Progenitor cell of endocrine pancreas (in vitro differentiated cells): ENCODE measurements around the gene C2CD2L. TPM values are rescaled to one million over a fixed set of nuclear protein-coding genes. Genes with fewer than 3 reads are reported as not detected.

Source experiments
- DNase-seq: peaks from one replicate; pipeline ENCODE4 v3.0.0; 2021; ENCODE audit warnings: low spot score; ENCODE audit not compliant: unreplicated experiment
- H3K27ac Mint-ChIP-seq: 2 replicates; pipeline ENCODE4 v1.8.0; 2021; ENCODE audit warnings: mild to moderate bottlenecking, moderate library complexity, mixed read lengths
- H3K27me3 Mint-ChIP-seq: 2 replicates; pipeline ENCODE4 v1.8.0; 2021; ENCODE audit warnings: mixed read lengths
- H3K36me3 Mint-ChIP-seq: 2 replicates; pipeline ENCODE4 v1.8.0; 2022; ENCODE audit warnings: mixed read lengths; ENCODE audit not compliant: insufficient read depth
- H3K4me1 Mint-ChIP-seq: 2 replicates; pipeline ENCODE4 v1.8.0; 2021; ENCODE audit warnings: low read depth, mixed read lengths
- H3K4me3 Mint-ChIP-seq: 2 replicates; pipeline ENCODE4 v1.8.0; 2021; ENCODE audit warnings: low read depth, mild to moderate bottlenecking, moderate library complexity, mixed read lengths
- H3K9me3 Mint-ChIP-seq: 2 replicates; pipeline ENCODE4 v1.8.0; 2021; ENCODE audit warnings: low read depth, mixed read lengths
- total RNA-seq: library from RNA; stranded (reverse); gene quantifications from 2 replicates; pipeline ENCODE4 v1.2.1, GENCODE V29; 2021
- TF ChIP-seq, protein P1 (sequence below): fragments of 200-600 bp; sonication (generic); IDR thresholded peaks from one replicate; pipeline ENCODE4 v1.5.0; 2021; ENCODE audit warnings: antibody characterized with exemption, mild to moderate bottlenecking; ENCODE audit not compliant: unreplicated experiment

C2CD2L gene
- total RNA-seq, 1 donor from 2014 or later = 7.3 TPM

DNA sequence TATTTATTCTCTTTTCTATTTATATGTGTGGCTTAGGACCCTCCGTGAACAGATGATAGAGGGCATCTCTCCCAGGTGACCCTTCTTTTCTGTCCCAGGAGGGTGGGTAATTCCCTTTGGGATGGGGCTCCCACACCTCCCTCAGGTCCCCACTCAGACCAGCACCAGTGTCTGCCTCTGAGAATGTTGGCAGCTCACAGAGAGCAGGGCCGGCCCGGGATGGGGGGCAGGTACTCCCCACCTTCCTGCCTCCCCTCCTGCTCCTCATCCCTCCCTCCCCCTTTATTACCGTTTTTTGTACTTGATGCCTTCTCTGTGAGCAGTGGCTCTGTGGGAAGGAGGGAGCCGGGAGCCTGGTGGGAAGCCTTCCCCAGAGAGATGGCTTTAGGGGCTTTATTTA is 9.5 kb downstream of the C2CD2L start:
- no peaks in the 10 kb centered on the region for H3K27me3 Mint-ChIP-seq
- no peak overlapping the region for H3K4me3 Mint-ChIP-seq
- DNase-seq = no peak
- no peaks in the 10 kb centered on the region for H3K9me3 Mint-ChIP-seq
- no peak overlapping the region for H3K27ac Mint-ChIP-seq
- peaks cover 10% of the 10 kb centered on the region for H3K4me1 Mint-ChIP-seq
- TF ChIP-seq, protein P1, sequence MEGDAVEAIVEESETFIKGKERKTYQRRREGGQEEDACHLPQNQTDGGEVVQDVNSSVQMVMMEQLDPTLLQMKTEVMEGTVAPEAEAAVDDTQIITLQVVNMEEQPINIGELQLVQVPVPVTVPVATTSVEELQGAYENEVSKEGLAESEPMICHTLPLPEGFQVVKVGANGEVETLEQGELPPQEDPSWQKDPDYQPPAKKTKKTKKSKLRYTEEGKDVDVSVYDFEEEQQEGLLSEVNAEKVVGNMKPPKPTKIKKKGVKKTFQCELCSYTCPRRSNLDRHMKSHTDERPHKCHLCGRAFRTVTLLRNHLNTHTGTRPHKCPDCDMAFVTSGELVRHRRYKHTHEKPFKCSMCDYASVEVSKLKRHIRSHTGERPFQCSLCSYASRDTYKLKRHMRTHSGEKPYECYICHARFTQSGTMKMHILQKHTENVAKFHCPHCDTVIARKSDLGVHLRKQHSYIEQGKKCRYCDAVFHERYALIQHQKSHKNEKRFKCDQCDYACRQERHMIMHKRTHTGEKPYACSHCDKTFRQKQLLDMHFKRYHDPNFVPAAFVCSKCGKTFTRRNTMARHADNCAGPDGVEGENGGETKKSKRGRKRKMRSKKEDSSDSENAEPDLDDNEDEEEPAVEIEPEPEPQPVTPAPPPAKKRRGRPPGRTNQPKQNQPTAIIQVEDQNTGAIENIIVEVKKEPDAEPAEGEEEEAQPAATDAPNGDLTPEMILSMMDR = no peak
- no peaks in the 10 kb centered on the region for H3K36me3 Mint-ChIP-seq

DNA sequence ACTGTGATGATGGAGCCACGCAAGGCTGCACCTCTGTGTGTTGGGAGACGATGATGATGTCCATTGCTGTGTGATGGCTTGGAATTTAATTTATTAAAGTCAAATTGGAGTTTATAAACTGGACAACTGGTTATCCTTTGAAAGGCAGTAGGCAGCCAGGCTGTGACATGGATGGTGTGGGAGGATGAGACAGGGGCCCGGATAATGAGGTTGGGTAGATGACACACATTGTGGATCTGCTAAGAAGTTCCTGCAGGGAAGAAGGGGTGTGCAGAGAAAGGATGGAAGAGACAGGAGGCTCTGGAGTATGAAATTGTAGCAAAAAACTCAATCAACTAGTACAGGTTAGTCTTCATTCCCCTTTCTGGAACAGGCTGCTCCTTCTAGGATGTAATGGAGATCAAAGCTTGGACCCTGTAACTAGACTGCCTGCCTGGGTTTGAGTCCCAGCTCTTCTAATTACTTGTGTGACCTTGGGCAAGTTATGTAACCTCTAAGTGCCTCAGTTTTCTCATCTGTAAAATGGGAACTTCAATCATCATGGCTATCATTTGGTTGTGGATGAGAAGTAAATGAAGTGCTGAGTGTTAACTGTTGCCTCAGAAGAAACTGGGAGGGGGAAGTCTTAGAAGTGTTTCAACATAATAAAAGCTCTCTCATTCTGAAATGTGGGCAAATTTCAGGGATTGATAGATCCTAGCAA is 10.0 kb downstream of the C2CD2L start:
- H3K9me3 Mint-ChIP-seq = no peaks in the 10 kb centered on the region
- H3K36me3 Mint-ChIP-seq = no peaks in the 10 kb centered on the region
- peaks cover 13% of the 10 kb centered on the region for H3K4me1 Mint-ChIP-seq
- TF ChIP-seq, protein P1 = no peak
- H3K4me3 Mint-ChIP-seq = no peak overlapping the region
- no peaks in the 10 kb centered on the region for H3K27me3 Mint-ChIP-seq
- H3K27ac Mint-ChIP-seq = no peak overlapping the region
- no peak for DNase-seq

DNA sequence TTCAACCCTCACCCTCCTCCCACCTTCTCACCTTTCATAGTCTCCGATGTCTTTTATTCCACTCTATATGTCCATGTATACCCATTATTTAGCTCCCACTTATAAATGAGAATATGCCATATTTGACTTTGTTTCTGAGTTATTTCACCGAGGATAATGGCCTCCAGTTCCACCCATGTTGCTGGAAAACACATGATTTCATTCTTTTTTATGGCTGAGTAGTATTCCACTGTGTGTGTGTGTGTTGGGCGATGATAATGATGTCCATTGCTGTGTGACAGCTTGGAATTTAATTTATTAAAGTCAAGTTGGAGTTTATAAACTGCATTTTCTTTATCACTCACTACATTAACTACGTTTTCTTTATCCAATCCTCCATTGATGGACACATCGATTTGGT is 11.1 kb downstream of the C2CD2L start:
- H3K4me3 Mint-ChIP-seq = no peak overlapping the region
- H3K27ac Mint-ChIP-seq = no peak overlapping the region
- no peak for DNase-seq
- peaks cover 2% of the 10 kb centered on the region for H3K36me3 Mint-ChIP-seq
- no peaks in the 10 kb centered on the region for H3K9me3 Mint-ChIP-seq
- H3K4me1 Mint-ChIP-seq = peaks cover 21% of the 10 kb centered on the region
- TF ChIP-seq, protein P1 = no peak
- no peaks in the 10 kb centered on the region for H3K27me3 Mint-ChIP-seq

DNA sequence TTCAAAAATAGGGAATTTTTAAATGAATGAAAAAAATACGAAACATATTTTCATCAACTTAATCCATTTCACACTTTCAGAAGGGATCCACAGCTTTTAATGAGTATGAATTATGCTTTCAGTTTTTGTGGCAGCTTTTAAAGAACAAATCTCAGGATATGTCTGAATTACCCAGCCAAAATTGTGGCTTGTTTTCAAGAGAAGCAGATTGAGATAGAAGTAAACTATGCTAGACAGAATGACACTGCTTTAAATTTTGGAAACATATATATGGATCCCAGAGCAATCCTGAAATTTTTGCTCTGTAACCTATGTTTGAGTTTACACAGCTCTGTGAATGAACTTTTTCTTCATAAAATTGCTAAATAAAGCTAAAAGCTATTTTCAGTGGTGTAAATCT is 11.8 kb downstream of the C2CD2L start:
- no peak overlapping the region for H3K27ac Mint-ChIP-seq
- H3K4me3 Mint-ChIP-seq = no peak overlapping the region
- no peak for DNase-seq
- H3K36me3 Mint-ChIP-seq = peaks cover 3% of the 10 kb centered on the region
- TF ChIP-seq, protein P1 = no peak
- peaks cover 21% of the 10 kb centered on the region for H3K4me1 Mint-ChIP-seq
- no peaks in the 10 kb centered on the region for H3K27me3 Mint-ChIP-seq
- no peaks in the 10 kb centered on the region for H3K9me3 Mint-ChIP-seq

DNA sequence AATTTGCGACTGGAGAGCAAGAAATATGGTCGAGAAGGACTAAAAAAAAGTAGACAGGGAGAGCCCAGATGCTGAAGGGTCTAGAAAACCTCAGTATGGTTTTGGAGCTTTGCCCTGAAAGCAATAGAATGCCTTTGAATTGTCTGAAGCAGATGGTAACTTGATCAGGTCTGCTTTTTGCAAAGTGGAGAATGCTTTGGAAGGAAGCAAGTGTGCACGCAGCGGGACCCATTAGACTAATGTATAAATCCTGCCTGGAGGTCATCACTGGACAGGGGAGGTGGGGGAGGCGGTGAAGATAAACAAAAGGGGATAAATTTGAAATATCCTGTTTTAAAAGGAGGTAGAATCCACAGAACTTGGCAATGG is 13.5 kb downstream of the C2CD2L start:
- H3K27ac Mint-ChIP-seq = peak overlapping the region; percentile 84
- H3K9me3 Mint-ChIP-seq = no peaks in the 10 kb centered on the region
- H3K4me3 Mint-ChIP-seq = peak overlapping the region; percentile 93
- H3K36me3 Mint-ChIP-seq = peaks cover 4% of the 10 kb centered on the region
- DNase-seq = no peak
- TF ChIP-seq, protein P1 = no peak
- no peaks in the 10 kb centered on the region for H3K27me3 Mint-ChIP-seq
- H3K4me1 Mint-ChIP-seq = peaks cover 21% of the 10 kb centered on the region
